Lung microvascular endothelial cell (primary cell): ENCODE measurements around the gene DEFB108B. TPM values are rescaled to one million over a fixed set of nuclear protein-coding genes. Genes with fewer than 3 reads are reported as not detected.
"Not testable (repeated sequence)": the region's sequence is repeated elsewhere in the genome, so short reads cannot be mapped to it uniquely, and the experiment has no call there.

Experiments
- DNase-seq, 2 donors: peaks; one replicate each; pipeline versions ENCODE4 v3.0.0 to v3.0.0-alpha.2; 2010; ENCODE audit warnings: low read depth in 2 of 2
- total RNA-seq: library from RNA; depleted of rRNA; stranded (reverse); fragments of >200 nt; gene quantifications from 2 replicates; pipeline ENCODE4 v1.2.1, GENCODE V29; 2014

The DEFB108B gene, protein sequence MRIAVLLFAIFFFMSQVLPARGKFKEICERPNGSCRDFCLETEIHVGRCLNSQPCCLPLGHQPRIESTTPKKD
- not detected in 2 replicates for total RNA-seq

- not testable (repeated sequence) for DNase-seq
Observed at GRCh38 chr11:71832811-71833210, at the start of gene DEFB108B. Gene DEFB108B (plus strand): TSS chr11:71833200. CDS start chr11:71833200, 0 bp downstream.

GRCh38 chr11:71786114-71786847, 46.7 kb upstream of the DEFB108B start:
- peak; percentile 74 to 76 for DNase-seq

DNA sequence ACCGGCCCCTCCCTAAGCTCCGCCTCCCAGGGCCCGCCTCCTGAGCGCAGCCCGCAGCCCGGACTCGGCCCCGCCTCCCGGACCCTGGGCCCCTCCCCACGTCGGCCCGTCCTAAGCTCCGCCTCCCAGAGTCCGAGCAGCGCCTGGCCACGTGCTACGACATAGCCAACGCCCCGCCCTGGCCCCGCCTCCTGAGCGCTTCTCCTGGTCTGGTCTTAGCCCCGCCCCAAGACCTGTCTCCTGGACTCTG, 46.2 kb upstream of the DEFB108B start:
- DNase-seq, result peak; percentile 99

DNA sequence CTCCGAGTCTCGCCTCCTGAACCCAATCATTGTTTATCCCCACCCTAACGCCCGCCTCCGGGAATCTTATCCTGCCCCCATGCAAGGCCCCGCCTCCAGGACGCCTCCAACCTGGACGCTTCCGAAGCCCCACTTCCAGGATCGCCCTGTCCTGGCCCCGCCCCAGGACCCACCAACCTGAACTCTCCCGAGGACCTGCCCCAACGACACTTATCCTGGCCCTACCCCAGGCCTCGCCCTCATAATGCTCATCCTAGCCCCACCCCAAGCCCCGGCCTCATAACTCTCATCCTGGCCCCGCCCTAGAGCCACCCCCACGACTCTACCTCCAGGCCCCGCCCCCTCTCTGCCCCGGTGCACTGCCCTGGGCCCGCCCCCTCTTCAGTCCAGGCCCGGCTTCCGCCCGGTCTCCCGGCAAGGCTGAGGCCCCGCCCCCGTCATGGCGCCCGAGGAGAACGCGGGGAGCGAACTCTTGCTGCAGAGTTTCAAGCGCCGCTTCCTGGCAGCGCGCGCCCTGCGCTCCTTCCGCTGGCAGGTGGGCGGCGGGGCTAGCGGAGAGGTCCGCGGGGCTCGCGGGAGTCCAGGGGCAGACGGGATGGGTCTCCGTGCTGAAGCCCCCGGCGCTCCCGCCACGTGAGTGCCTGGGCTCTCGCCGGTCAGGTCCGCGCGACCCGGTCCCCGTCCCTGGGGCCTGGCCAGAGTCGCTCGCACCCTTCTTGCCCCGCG, 45.7 kb upstream of the DEFB108B start:
- DNase-seq, result peak in 1 of 2 donors; percentile 98

GRCh38 chr11:71787824-71788454, 45.1 kb upstream of the DEFB108B start:
- peak in 1 of 2 donors; percentile 8 for DNase-seq

DNA sequence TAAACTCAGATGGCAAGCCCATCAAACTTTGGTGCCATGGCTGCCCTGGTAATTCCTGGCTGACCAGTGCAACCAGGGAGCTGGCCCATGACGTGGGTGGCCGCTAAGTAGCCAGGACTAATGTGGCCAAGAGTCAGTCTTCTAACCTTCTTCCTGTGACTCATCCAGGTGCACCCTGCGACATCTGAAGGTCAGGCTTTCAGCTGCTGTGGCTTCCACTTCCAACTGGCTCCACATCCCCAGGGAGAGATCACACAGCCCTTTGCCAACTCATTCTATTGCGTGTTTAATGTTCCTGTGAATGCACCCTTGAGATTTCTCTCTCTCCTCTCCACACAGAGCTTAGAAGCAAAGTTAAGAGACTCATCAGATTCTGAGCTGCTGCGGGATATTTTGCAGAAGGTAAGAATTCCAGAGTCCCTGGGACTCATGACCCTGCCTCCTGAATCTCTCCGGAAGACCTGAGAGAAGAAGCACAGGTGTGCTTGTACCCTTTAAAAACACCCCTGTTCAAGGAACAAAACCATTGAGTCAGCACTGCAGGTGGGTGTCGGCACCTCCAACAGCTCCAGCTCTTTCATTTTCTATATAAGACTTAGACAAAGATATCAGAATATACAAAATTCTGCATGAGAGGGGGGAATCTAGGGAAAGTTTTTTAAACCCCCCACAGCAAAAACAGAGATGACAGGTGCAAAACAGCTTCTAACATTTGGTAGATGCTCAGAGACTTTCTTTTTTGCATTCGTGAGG, 43.4 kb upstream of the DEFB108B start:
- DNase-seq, result not testable (repeated sequence)

DNA sequence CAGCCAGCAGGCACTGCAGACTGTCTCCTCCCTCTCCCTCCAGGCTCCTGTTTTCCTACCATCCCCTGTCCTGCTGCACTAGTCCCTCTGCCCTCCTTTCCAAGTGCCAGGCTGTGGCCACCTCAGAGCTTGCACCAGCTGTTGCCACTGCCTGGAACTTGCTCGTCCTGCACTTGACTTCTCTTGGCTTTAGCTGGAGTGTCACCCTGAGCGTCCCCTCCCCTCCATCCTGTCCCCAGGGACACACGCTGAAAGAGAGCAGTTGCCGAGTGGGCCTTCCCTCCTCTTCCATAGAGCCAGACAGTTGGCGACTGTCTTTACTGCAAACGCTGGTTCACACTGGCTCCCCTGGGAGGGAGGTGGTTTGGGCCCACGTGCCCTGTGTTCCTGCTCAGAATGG, 41.9 kb upstream of the DEFB108B start:
- not testable (repeated sequence) for DNase-seq

DNA sequence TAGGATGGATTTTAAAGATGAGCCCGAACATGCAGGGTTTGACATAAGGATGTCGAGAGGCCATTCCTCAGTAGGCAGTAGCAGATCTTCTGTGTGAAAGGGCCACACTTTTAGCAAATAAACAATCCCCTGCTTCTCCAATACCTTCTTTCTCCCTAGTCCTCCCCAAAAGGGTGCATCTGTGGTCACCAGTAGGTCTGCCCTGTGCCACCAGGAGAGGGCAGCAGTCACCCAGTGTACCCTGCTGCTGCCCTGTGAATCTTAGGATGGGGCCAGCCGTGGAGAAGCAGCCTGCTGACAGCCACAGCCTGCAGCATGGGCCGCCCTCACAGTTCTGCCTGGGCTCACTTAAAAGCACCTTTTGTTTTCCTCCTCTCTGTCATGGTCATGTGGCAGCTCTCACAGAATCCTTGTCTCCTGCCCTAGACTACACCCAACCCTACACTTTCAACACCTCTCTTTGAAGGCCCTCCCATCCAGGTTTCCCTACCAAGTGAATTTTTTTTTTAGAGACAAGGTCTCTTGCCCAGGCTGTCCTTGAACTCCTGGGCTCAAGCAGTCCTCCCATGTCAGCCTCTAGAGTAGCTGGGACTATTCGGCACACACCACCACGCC, 40.3 kb upstream of the DEFB108B start:
- DNase-seq, result peak; percentile 35 to 47

DNA sequence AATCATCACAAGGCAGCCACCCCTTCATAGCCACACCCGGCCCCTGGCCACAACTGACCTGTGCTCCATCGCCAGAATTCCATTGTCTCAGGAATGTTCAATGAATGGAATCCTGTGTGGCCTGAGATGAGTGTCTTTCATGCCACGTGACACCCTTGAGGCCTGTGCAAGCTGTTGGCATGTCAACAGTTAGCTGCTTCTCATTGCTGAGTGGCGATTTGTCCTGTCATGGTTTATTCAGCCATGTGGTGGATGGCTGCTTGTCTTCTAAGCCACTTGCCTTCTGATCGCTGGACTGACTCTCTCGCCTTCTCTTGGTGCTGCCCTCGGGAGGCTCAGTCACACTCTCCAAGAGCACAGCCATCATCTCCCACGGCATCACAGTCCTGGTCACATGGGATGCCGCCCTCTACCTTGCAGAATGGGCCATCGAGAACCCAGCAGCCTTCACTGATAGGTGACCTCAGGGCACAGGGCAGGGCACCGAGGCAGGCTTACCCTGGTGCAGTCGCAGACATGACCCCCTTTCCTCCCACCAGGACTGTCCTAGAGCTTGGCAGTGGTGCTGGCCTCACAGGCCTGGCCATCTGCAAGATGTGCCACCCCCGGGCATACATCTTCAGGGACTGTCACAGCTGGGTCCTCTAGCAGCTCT, 38.5 kb upstream of the DEFB108B start:
- DNase-seq, result peak in 1 of 2 donors; percentile 20

- DNase-seq, result not testable (repeated sequence)
Observed at GRCh38 chr11:71795236-71795635, 37.8 kb upstream of the DEFB108B start.

DNA sequence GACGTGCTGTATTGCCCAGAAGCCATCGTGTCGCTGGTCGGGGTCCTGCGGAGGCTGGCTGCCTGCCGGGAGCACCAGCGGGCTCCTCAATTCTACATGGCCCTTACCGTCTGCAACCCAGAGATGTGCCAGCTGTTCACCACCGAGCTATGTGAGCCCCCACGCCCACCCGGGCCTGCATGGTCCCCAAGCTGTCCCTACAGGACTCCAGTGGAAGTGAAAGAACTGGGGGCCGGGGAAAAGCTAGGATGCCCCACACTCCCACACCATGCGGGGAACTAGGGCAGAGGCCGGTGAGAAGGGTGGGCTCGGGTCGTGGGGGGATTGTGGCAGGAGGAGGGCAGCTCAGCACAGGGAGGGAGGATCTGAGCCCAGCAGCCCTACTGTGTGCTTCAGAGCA, 37.0 kb upstream of the DEFB108B start:
- DNase-seq, result not testable (repeated sequence)

DNA sequence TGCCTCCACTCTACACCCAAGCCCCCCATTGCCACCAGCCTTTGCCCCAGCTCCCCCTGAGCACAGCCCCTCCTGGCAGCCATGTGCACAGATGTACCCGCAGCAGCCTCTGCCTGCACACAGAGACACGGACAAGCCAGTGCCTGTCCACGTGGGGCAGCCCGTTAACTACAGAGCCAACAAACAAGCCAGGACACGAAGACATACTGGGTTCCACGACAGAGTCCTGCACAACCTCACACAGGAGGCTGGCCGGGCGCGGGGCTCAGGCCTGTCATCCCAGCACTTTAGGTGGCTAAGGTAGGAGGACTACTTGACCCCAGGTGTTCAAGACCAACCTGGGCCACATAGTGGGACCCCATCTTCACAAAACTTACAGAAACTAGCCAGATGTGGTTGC, 36.2 kb upstream of the DEFB108B start:
- not testable (repeated sequence) for DNase-seq

- not testable (repeated sequence) for DNase-seq
Observed at GRCh38 chr11:71799556-71800128, 33.4 kb upstream of the DEFB108B start.

DNA sequence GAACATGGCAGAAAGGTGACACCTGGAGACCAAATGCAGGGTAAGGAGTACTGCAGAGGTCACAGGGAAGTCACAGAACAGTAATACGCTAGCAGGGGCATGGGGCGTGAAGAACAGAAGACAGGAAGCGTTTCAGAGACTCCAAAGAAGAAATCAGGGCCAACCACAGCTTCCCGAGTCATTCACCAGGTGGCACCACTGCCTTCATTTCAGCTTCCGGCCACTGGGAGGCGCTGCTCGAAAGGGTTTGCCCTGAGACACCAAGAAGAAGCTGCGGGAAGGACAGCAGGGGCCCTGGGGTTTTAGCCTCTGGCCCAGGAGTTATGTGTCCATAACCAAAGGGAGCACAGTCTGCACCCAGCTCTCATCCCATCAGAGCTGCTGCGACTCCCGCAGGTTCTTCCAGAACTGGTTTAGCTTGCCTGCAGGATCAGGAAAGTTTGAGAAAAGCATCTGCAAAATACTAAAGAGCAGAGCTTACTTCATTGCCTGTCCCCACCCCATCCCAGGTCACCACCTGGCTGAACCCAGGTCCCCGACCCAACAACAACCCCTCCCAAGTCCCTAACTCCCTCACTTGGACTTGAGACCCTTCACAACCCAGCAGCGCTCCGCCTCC, 32.6 kb upstream of the DEFB108B start:
- DNase-seq, result peak; percentile 70

DNA sequence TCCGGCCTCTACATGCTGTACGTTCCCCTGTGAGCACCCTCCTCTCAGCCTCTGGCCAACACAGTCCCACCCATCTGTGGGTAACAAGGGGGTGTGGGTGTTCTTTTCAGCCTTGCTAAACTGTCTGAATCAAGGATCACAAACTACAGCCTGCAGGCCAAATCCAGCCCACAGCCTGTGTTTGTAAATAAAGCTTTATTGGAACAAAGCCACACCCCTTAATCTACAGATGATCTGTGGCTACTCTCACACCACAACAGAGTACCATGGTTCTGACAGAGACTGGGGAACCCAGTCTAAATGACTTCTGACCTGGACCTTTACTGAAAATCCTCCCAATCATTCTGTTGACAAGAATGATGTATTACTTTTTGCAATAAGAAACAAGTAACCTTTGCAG, 32.0 kb upstream of the DEFB108B start:
- DNase-seq, result not testable (repeated sequence)

- DNase-seq, result not testable (repeated sequence)
Observed at GRCh38 chr11:71802874-71803273, 30.1 kb upstream of the DEFB108B start.

DNA sequence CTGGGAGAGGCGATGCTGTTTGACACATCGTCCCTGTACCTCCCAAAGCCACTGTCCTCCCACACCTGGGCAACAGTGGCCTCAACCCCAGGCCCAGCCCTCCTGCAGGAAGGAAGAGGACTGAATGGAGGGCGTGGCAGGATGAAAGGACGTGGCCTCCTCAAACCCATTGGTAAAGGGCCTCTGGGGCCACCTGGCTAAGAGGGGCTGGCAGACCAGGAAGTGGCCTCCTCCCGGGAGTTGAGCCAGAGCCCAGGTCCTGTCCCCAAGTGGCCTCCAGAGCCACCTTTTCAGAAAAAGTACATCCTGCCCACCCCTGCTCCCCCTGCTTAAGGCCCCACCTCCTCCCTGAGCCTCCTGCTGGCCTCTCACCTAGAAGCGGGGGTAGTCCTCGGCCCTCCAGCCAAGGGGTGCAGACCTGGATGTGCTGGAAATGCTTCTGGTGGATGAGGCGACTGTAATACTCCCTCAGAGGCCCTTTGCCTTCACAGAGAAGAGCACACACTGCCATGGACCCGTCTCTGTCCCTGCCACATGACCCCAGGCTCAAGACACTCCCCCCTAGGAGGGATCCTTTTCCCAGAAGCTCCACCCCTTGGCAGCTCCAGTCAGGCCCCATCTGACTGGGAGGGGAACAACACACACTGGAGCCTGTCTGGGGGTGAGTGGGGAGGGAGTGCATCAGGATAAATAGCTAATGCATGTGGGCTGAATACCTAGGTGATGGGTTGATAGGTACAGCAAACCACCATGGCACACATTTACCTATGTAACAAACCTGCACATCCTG, 28.6 kb upstream of the DEFB108B start:
- DNase-seq, result not testable (repeated sequence)

- DNase-seq, result not testable (repeated sequence)
Observed at GRCh38 chr11:71812529-71812928, 20.5 kb upstream of the DEFB108B start.
